GM18498 (cell line): Measurements from ENCODE around the gene C1orf159.
"Not testable (repeated sequence)": the region's sequence is repeated elsewhere in the genome, so short reads cannot be mapped to it uniquely, and the experiment has no call there.

Source experiments
- ATAC-seq: cut with Tn5 transposase; IDR thresholded peaks from one replicate; pipeline ENCODE4 v1.9.1; 2021; ENCODE audit warnings: mild to moderate bottlenecking, moderate library complexity; ENCODE audit not compliant: unreplicated experiment

Gene C1orf159

GRCh38 chr1:1069711-1070676, 45.9 kb downstream of the C1orf159 start:
- no peak for ATAC-seq

- peak; percentile 55 for ATAC-seq
Observed at GRCh38 chr1:1069056-1069710, 46.7 kb downstream of the C1orf159 start.

GRCh38 chr1:1068517-1069055, 47.3 kb downstream of the C1orf159 start:
- no peak for ATAC-seq

- ATAC-seq = no peak
Observed at GRCh38 chr1:1067860-1068516, 47.9 kb downstream of the C1orf159 start.

GRCh38 chr1:1067284-1067859, 48.5 kb downstream of the C1orf159 start:
- no peak for ATAC-seq

GRCh38 chr1:1066403-1067283, 49.2 kb downstream of the C1orf159 start:
- no peak for ATAC-seq

- not testable (repeated sequence) for ATAC-seq
Observed at GRCh38 chr1:1065940-1066304, 50.0 kb downstream of the C1orf159 start.

GRCh38 chr1:1065265-1065939, 50.5 kb downstream of the C1orf159 start:
- no peak for ATAC-seq

- peak; percentile 46 for ATAC-seq
Observed at GRCh38 chr1:1063945-1064831, 51.7 kb downstream of the C1orf159 start.

GRCh38 chr1:1063261-1063944, 52.5 kb downstream of the C1orf159 start:
- no peak for ATAC-seq

GRCh38 chr1:1062348-1063163, 53.3 kb downstream of the C1orf159 start:
- no peak for ATAC-seq

GRCh38 chr1:1061682-1062345, 54.1 kb downstream of the C1orf159 start:
- ATAC-seq = no peak

GRCh38 chr1:1060281-1061000, 55.4 kb downstream of the C1orf159 start:
- ATAC-seq = no peak

- peak; percentile 70 for ATAC-seq
Observed at GRCh38 chr1:1059494-1060280, 56.2 kb downstream of the C1orf159 start.

GRCh38 chr1:1058921-1059493, 56.9 kb downstream of the C1orf159 start:
- ATAC-seq = peak; percentile 34
